DOHH2 (cell line): ENCODE measurements around the gene CTAGE8.
"Not testable (repeated sequence)": the region's sequence is repeated elsewhere in the genome, so short reads cannot be mapped to it uniquely, and the experiment has no call there.

ENCODE experiments used
- EZH2phosphoT487 ChIP-seq: fragments of 200-600 bp; sonication (generic); IDR thresholded peaks from 2 replicates; pipeline ENCODE4 v1.6.1; 2017; ENCODE audit warnings: borderline replicate concordance, mild to moderate bottlenecking, antibody characterized with exemption, low read length, moderate library complexity, mixed read lengths
- TF ChIP-seq, protein P1 (sequence below): fragments of 200-600 bp; sonication (generic); IDR thresholded peaks from one replicate; pipeline ENCODE4 v1.5.1; 2014; ENCODE audit warnings: antibody characterized with exemption, mild to moderate bottlenecking, low read depth, low read length; ENCODE audit not compliant: poor library complexity, severe bottlenecking

DNA sequence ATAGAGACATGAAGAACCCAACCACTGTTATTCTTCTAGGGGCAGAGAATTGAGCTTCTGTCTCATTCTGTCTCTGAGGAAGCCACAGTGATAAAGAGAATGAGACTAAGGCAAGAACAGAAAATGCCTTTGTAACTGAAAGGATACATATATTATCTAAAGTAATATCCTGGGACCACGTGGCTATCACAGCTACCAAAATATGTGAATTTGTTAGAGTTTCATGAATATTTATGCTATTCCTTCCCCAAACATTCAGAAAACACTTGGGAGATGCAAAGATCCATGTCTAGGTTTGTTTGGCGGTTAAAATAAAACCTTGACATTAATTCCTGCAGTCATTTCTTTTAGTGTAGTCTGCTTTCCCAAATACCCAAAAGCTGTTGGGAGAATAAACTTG is 7.0 kb downstream of the CTAGE8 start:
- TF ChIP-seq, protein P1, sequence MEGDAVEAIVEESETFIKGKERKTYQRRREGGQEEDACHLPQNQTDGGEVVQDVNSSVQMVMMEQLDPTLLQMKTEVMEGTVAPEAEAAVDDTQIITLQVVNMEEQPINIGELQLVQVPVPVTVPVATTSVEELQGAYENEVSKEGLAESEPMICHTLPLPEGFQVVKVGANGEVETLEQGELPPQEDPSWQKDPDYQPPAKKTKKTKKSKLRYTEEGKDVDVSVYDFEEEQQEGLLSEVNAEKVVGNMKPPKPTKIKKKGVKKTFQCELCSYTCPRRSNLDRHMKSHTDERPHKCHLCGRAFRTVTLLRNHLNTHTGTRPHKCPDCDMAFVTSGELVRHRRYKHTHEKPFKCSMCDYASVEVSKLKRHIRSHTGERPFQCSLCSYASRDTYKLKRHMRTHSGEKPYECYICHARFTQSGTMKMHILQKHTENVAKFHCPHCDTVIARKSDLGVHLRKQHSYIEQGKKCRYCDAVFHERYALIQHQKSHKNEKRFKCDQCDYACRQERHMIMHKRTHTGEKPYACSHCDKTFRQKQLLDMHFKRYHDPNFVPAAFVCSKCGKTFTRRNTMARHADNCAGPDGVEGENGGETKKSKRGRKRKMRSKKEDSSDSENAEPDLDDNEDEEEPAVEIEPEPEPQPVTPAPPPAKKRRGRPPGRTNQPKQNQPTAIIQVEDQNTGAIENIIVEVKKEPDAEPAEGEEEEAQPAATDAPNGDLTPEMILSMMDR = not testable (repeated sequence)
- not testable (repeated sequence) for TF ChIP-seq EZH2phosphoT487
